Naive thymus-derived CD4-positive, alpha-beta T cell (primary cell): ENCODE measurements around the gene LINC01488. TPM values are rescaled to one million over a fixed set of nuclear protein-coding genes. Genes with fewer than 3 reads are reported as not detected.

Experiments used
- ATAC-seq: fragments of 150-1000 bp; cut with Tn5 transposase; 2 replicates; pipeline ENCODE4 v1.10.0; 2021; ENCODE audit warnings: mild to moderate bottlenecking, moderate library complexity
- CTCF ChIA-PET: fragments of 350-600 bp; sonication (Branson Sonifier 250); formaldehyde crosslinking; loops from one replicate; lab custom pipeline; 2021; ENCODE audit warnings: antibody characterized with exemption; lab: Charles Lee
- POLR2A ChIA-PET: fragments of 350-600 bp; sonication (Branson Sonifier 250); formaldehyde crosslinking; loops from one replicate; lab custom pipeline; 2021; ENCODE audit warnings: antibody characterized with exemption, inconsistent platforms; lab: Charles Lee
- DNase-seq, 9 donors: peaks; one replicate each; pipeline versions ENCODE4 v3.0.0 to v3.0.0-alpha.2; 2020 to 2022; ENCODE audit warnings: mixed read lengths in 1 of 9
- H3K27ac ChIP-seq: one replicate; pipeline ENCODE4 v1.7.0; 2013; ENCODE audit warnings: mild to moderate bottlenecking, low read depth, low read length, moderate library complexity
- H3K27me3 ChIP-seq, 2 donors: one replicate each; pipeline ENCODE4 v1.7.0; 2013; ENCODE audit warnings: low read length in 2 of 2, mild to moderate bottlenecking in 2 of 2, moderate library complexity in 2 of 2; ENCODE audit not compliant: control insufficient read depth in 2 of 2, insufficient read depth in 2 of 2
- H3K36me3 ChIP-seq, 3 experiments: 1 replicate in 2 of 3; 2 replicates in 1 of 3; pipeline ENCODE4 v1.7.0; 2013; ENCODE audit warnings: low read length in 3 of 3, mild to moderate bottlenecking in 3 of 3, moderate library complexity in 1 of 3; ENCODE audit not compliant: insufficient read depth in 3 of 3, control insufficient read depth in 2 of 3
- H3K4me1 ChIP-seq, 2 donors: one replicate each; pipeline ENCODE4 v1.7.0; 2013; ENCODE audit warnings: low read length in 2 of 2, mild to moderate bottlenecking in 2 of 2, moderate library complexity in 1 of 2; ENCODE audit not compliant: control insufficient read depth in 2 of 2, insufficient read depth in 2 of 2
- H3K4me3 ChIP-seq: 2 replicates; pipeline ENCODE4 v1.7.0; 2013; ENCODE audit warnings: mild to moderate bottlenecking, low read length
- H3K9me3 ChIP-seq, 3 experiments: 1 replicate in 2 of 3; 2 replicates in 1 of 3; pipeline ENCODE4 v1.7.0; 2013; ENCODE audit warnings: low read length in 3 of 3; ENCODE audit not compliant: control insufficient read depth in 2 of 3
- H3K27ac Mint-ChIP-seq, 9 donors: one replicate each; pipeline ENCODE4 v1.8.0; 2020 to 2022; ENCODE audit warnings: mixed read lengths in 9 of 9, mild to moderate bottlenecking in 8 of 9, moderate library complexity in 5 of 9, inconsistent platforms in 2 of 9
- H3K27me3 Mint-ChIP-seq, 5 donors: one replicate each; pipeline ENCODE4 v1.8.0; 2021 to 2022; ENCODE audit warnings: mixed read lengths in 5 of 5, mild to moderate bottlenecking in 1 of 5
- H3K36me3 Mint-ChIP-seq, 5 donors: one replicate each; pipeline ENCODE4 v1.8.0; 2020 to 2022; ENCODE audit warnings: mixed read lengths in 5 of 5, mild to moderate bottlenecking in 3 of 5, inconsistent platforms in 1 of 5
- H3K4me1 Mint-ChIP-seq, 7 donors: one replicate each; pipeline ENCODE4 v1.8.0; 2020 to 2022; ENCODE audit warnings: mixed read lengths in 7 of 7, mild to moderate bottlenecking in 3 of 7, inconsistent platforms in 1 of 7
- H3K4me3 Mint-ChIP-seq, 10 donors: one replicate each; pipeline ENCODE4 v1.8.0; 2020 to 2022; ENCODE audit warnings: mild to moderate bottlenecking in 10 of 10, mixed read lengths in 10 of 10, moderate library complexity in 6 of 10, inconsistent platforms in 2 of 10
- H3K9me3 Mint-ChIP-seq, 11 donors: one replicate each; pipeline ENCODE4 v1.8.0; 2020 to 2022; ENCODE audit warnings: mixed read lengths in 11 of 11, mild to moderate bottlenecking in 4 of 11, inconsistent platforms in 1 of 11, moderate library complexity in 1 of 11
- intact Hi-C, 2 donors: fragments of 100-400 bp; cut with micrococcal nuclease; formaldehyde crosslinking; loops; one replicate each; pipeline ENCODE4 v1.15.1; 2023
- polyA plus RNA-seq, 2 donors: library from polyadenylated mRNA; unstranded; fragments of 300-500 nt; fragmentation: Illumina TruSeq; gene quantifications; one replicate each; pipeline ENCODE4 v1.2.3, GENCODE V29; 2021
- total RNA-seq, 6 experiments: library from RNA in 5 of 6; stranded (reverse) in 5 of 6; gene quantifications; 1 replicate in 5 of 6; 2 replicates in 1 of 6; pipeline ENCODE4 v1.2.3 and lab custom pipeline; 2021 to 2026

Gene LINC01488
- total and polyA plus RNA-seq, 7 experiments from 2014 or later: not detected

- intact Hi-C loops: no loop called here
- H3K27ac Mint-ChIP-seq: no peak overlapping the region
- Histone ChIP-seq H3K9me3 (no peaks in the 10 kb centered on the region), H3K36me3 (no peaks in the 10 kb centered on the region), H3K4me1 (no peaks in the 10 kb centered on the region), H3K4me3 (no peak overlapping the region), H3K27ac (no peak overlapping the region), H3K27me3 (no peaks in the 10 kb centered on the region)
- DNase-seq: no peak
- CTCF ChIA-PET: no interaction called here
- H3K4me1 Mint-ChIP-seq: peaks cover 0 to 9% (median 6%) of the 10 kb centered on the region in 7 donors
- H3K27me3 Mint-ChIP-seq: peaks cover 0 to 4% (median 0%) of the 10 kb centered on the region in 5 donors
- peaks cover 0 to 5% (median 0%) of the 10 kb centered on the region in 5 donors for H3K36me3 Mint-ChIP-seq
- ATAC-seq: no peak
- peaks cover 2 to 12% (median 4%) of the 10 kb centered on the region in 11 donors for H3K9me3 Mint-ChIP-seq
- H3K4me3 Mint-ChIP-seq: no peak overlapping the region
- POLR2A ChIA-PET: no interaction called here
Observed at GRCh38 chr11:69511358-69512055, 30.0 kb downstream of the LINC01488 start.

GRCh38 chr11:69512136-69512535, 30.7 kb downstream of the LINC01488 start:
- Mint-ChIP-seq H3K9me3 (peaks cover 3 to 17% (median 5%) of the 10 kb centered on the region in 11 donors), H3K4me3 (no peak overlapping the region), H3K27ac (no peak overlapping the region), H3K27me3 (peaks cover 0 to 9% (median 0%) of the 10 kb centered on the region in 5 donors), H3K36me3 (peaks cover 0 to 5% (median 4%) of the 10 kb centered on the region in 5 donors), H3K4me1 (peaks cover 0 to 9% (median 6%) of the 10 kb centered on the region in 7 donors)
- no peak overlapping the region for H3K4me3 ChIP-seq
- no peaks in the 10 kb centered on the region for H3K27me3 ChIP-seq
- no peaks in the 10 kb centered on the region for H3K36me3 ChIP-seq
- no peak overlapping the region for H3K27ac ChIP-seq
- ATAC-seq (no peak), DNase-seq (no peak)
- ChIA-PET POLR2A (no interaction called here), CTCF (no interaction called here)
- no peaks in the 10 kb centered on the region for H3K4me1 ChIP-seq
- no peaks in the 10 kb centered on the region for H3K9me3 ChIP-seq
- intact Hi-C loops: no loop called here

- H3K27me3 ChIP-seq: no peaks in the 10 kb centered on the region
- H3K4me1 ChIP-seq: no peaks in the 10 kb centered on the region
- POLR2A ChIA-PET: no interaction called here
- no peak for DNase-seq
- Mint-ChIP-seq H3K4me1 (peaks cover 0 to 9% (median 6%) of the 10 kb centered on the region in 7 donors), H3K9me3 (peaks cover 3 to 20% (median 5%) of the 10 kb centered on the region in 11 donors), H3K27ac (no peak overlapping the region), H3K4me3 (no peak overlapping the region), H3K36me3 (peaks cover 0 to 8% (median 4%) of the 10 kb centered on the region in 5 donors), H3K27me3 (peaks cover 0 to 9% (median 0%) of the 10 kb centered on the region in 5 donors)
- no peak for ATAC-seq
- no peaks in the 10 kb centered on the region for H3K9me3 ChIP-seq
- no peak overlapping the region for H3K4me3 ChIP-seq
- CTCF ChIA-PET: no interaction called here
- intact Hi-C loops: no loop called here
- H3K36me3 ChIP-seq: no peaks in the 10 kb centered on the region
- H3K27ac ChIP-seq: no peak overlapping the region
Observed at GRCh38 chr11:69512790-69513189, 31.3 kb downstream of the LINC01488 start.

GRCh38 chr11:69513196-69513595, 31.7 kb downstream of the LINC01488 start:
- POLR2A ChIA-PET: no interaction called here
- Mint-ChIP-seq H3K9me3 (peaks cover 5 to 24% (median 7%) of the 10 kb centered on the region in 11 donors), H3K36me3 (peaks cover 0 to 8% (median 4%) of the 10 kb centered on the region in 5 donors)

GRCh38 chr11:69513663-69514224, 32.3 kb downstream of the LINC01488 start:
- H3K9me3 Mint-ChIP-seq: peaks cover 8 to 30% (median 12%) of the 10 kb centered on the region in 11 donors
- no peaks in the 10 kb centered on the region for H3K36me3 ChIP-seq
- H3K27me3 ChIP-seq: no peaks in the 10 kb centered on the region
- ChIA-PET POLR2A (no interaction called here), CTCF (no interaction called here)
- H3K9me3 ChIP-seq: no peaks in the 10 kb centered on the region
- H3K4me1 ChIP-seq: no peaks in the 10 kb centered on the region
- no peak overlapping the region for H3K4me3 Mint-ChIP-seq
- intact Hi-C loops: no loop called here
- H3K4me1 Mint-ChIP-seq: peaks cover 0 to 8% (median 5%) of the 10 kb centered on the region in 7 donors
- H3K27ac ChIP-seq: no peak overlapping the region
- ATAC-seq: no peak
- DNase-seq: no peak
- H3K27me3 Mint-ChIP-seq: peaks cover 0 to 12% (median 7%) of the 10 kb centered on the region in 5 donors
- peaks cover 0 to 12% (median 8%) of the 10 kb centered on the region in 5 donors for H3K36me3 Mint-ChIP-seq
- H3K27ac Mint-ChIP-seq: no peak overlapping the region
- no peak overlapping the region for H3K4me3 ChIP-seq

More at GRCh38 chr11:69513196-69513595, 31.7 kb downstream of the LINC01488 start:
- DNase-seq: no peak
- no peak overlapping the region for H3K27ac ChIP-seq
- ATAC-seq: no peak
- no peak overlapping the region for H3K4me3 ChIP-seq
- H3K4me1 Mint-ChIP-seq: peaks cover 0 to 9% (median 6%) of the 10 kb centered on the region in 7 donors
- H3K27ac Mint-ChIP-seq: no peak overlapping the region
- no peaks in the 10 kb centered on the region for H3K36me3 ChIP-seq
- peaks cover 0 to 9% (median 2%) of the 10 kb centered on the region in 5 donors for H3K27me3 Mint-ChIP-seq
- intact Hi-C loops: no loop called here
- no peaks in the 10 kb centered on the region for H3K9me3 ChIP-seq
- H3K4me3 Mint-ChIP-seq: no peak overlapping the region
- CTCF ChIA-PET: no interaction called here
- no peaks in the 10 kb centered on the region for H3K4me1 ChIP-seq
- H3K27me3 ChIP-seq: no peaks in the 10 kb centered on the region

GRCh38 chr11:69514771-69515170, 33.3 kb downstream of the LINC01488 start:
- ATAC-seq: no peak
- Histone ChIP-seq H3K9me3 (no peaks in the 10 kb centered on the region), H3K4me3 (no peak overlapping the region), H3K36me3 (no peaks in the 10 kb centered on the region), H3K27me3 (no peaks in the 10 kb centered on the region), H3K27ac (no peak overlapping the region), H3K4me1 (no peaks in the 10 kb centered on the region)
- H3K4me3 Mint-ChIP-seq: no peak overlapping the region
- H3K27me3 Mint-ChIP-seq: peaks cover 2 to 11% (median 8%) of the 10 kb centered on the region in 5 donors
- DNase-seq: no peak
- peaks cover 0 to 2% (median 0%) of the 10 kb centered on the region in 7 donors for H3K4me1 Mint-ChIP-seq
- H3K27ac Mint-ChIP-seq: no peak overlapping the region
- H3K9me3 Mint-ChIP-seq: peaks cover 8 to 36% (median 17%) of the 10 kb centered on the region in 11 donors
- CTCF ChIA-PET: no interaction called here
- intact Hi-C loops: no loop called here
- POLR2A ChIA-PET: no interaction called here
- H3K36me3 Mint-ChIP-seq: peaks cover 0 to 13% (median 8%) of the 10 kb centered on the region in 5 donors
